ENCODE results near the gene MTHFD1L. TPM values are rescaled to one million over a fixed set of nuclear protein-coding genes. Genes with fewer than 3 reads are reported as not detected.

MTHFD1L gene
- total RNA-seq, 4 donors from 2014 or later, result 2.4 to 19.2 (median 8.0) TPM

- Histone ChIP-seq H3K4me1 (peaks cover 0 to 1% (median 0%) of the 10 kb centered on the region in 3 donors), H3K36me3 (no peaks in the 10 kb centered on the region), H3K27me3 (no peaks in the 10 kb centered on the region), H3K27ac (no peak overlapping the region), H3K9me3 (no peaks in the 10 kb centered on the region), H3K4me3 (no peak overlapping the region)
- no peak for TF ChIP-seq CTCF (IDR thresholded peaks at IDR 0.05)
- no peak for TF ChIP-seq POLR2A (IDR thresholded peaks at IDR 0.05)
- DNase-seq, result no peak
- intact Hi-C loops (cut with DNase I), result no loop called here
- WGBS, 2 donors, result 68 to 79% methylated on average over 6 of the region's 6 CpGs
These were observed 114.4 kb downstream of the MTHFD1L start for GRCh38 chr6:150979826-150980350.

GRCh38 chr6:150981095-150981494 lies 115.6 kb downstream of the MTHFD1L start:
- H3K4me3 ChIP-seq, result no peak overlapping the region
- H3K36me3 ChIP-seq, result no peaks in the 10 kb centered on the region
- peaks cover 0 to 7% (median 0%) of the 10 kb centered on the region in 3 donors for H3K4me1 ChIP-seq
- TF ChIP-seq POLR2A (IDR thresholded peaks at IDR 0.05), result no peak
- no peak for TF ChIP-seq CTCF (IDR thresholded peaks at IDR 0.05)
- no peak for DNase-seq
- intact Hi-C loops (cut with DNase I), result no loop called here
- H3K27me3 ChIP-seq, result no peaks in the 10 kb centered on the region
- H3K9me3 ChIP-seq, result no peaks in the 10 kb centered on the region
- 64 to 65% methylated on average over 11 of the region's 11 CpGs for WGBS, 2 donors
- no peak overlapping the region for H3K27ac ChIP-seq

- Histone ChIP-seq H3K4me3 (no peak overlapping the region), H3K27ac (no peak overlapping the region), H3K9me3 (no peaks in the 10 kb centered on the region), H3K4me1 (peaks cover 0 to 7% (median 0%) of the 10 kb centered on the region in 3 donors), H3K36me3 (no peaks in the 10 kb centered on the region), H3K27me3 (no peaks in the 10 kb centered on the region)
- DNase-seq, result no peak
- 79 to 84% methylated on average over 2 of the region's 2 CpGs for WGBS, 2 donors
- TF ChIP-seq POLR2A (IDR thresholded peaks at IDR 0.05) (no peak), CTCF (IDR thresholded peaks at IDR 0.05) (no peak)
- intact Hi-C loops (cut with DNase I), result no loop called here
These were observed 116.2 kb downstream of the MTHFD1L start for GRCh38 chr6:150981669-150982068.

- Histone ChIP-seq H3K27me3 (no peaks in the 10 kb centered on the region), H3K9me3 (no peaks in the 10 kb centered on the region), H3K36me3 (no peaks in the 10 kb centered on the region), H3K4me3 (no peak overlapping the region), H3K27ac (no peak overlapping the region), H3K4me1 (peaks cover 0 to 7% (median 0%) of the 10 kb centered on the region in 3 donors)
- intact Hi-C loops (cut with DNase I), result no loop called here
- WGBS, 2 donors, result 66 to 83% methylated on average over 6 to 7 of the region's 7 CpGs
- no peak for TF ChIP-seq CTCF (IDR thresholded peaks at IDR 0.05)
- no peak for TF ChIP-seq POLR2A (IDR thresholded peaks at IDR 0.05)
- no peak for DNase-seq
These were observed 121.9 kb downstream of the MTHFD1L start for GRCh38 chr6:150987371-150987828.

GRCh38 chr6:150987855-150988464 lies 122.5 kb downstream of the MTHFD1L start:
- WGBS, 2 donors, result 67 to 69% methylated on average over 5 of the region's 5 CpGs
- Histone ChIP-seq H3K9me3 (no peaks in the 10 kb centered on the region), H3K36me3 (no peaks in the 10 kb centered on the region), H3K27ac (no peak overlapping the region), H3K4me3 (no peak overlapping the region), H3K27me3 (no peaks in the 10 kb centered on the region), H3K4me1 (peaks cover 0 to 7% (median 0%) of the 10 kb centered on the region in 3 donors)
- TF ChIP-seq POLR2A (IDR thresholded peaks at IDR 0.05) (no peak), CTCF (IDR thresholded peaks at IDR 0.05) (no peak)
- intact Hi-C loops (cut with DNase I), result no loop called here
- no peak for DNase-seq
